AG10803 (cell line): ENCODE data around the gene NPSR1.
A peak's percentile ranks its signal among the peaks of the same experiment; 100 is the strongest.

Source experiments
- DNase-seq: peaks from one replicate; pipeline ENCODE4 v3.0.0; 2010; ENCODE audit warnings: low read depth
- H3K4me3 ChIP-seq: 2 replicates; pipeline ENCODE4 v1.5.1; 2011; ENCODE audit warnings: mild to moderate bottlenecking, low read length, control low read depth
- CTCF ChIP-seq: conservative IDR thresholded peaks from 2 replicates; pipeline ENCODE4 v1.5.1; 2011; ENCODE audit warnings: mild to moderate bottlenecking, low read length, control low read depth, inconsistent platforms

The NPSR1 gene

GRCh38 chr7:34653787-34654186, 4.2 kb upstream of the NPSR1 start:
- TF ChIP-seq CTCF = no peak
- no peak for DNase-seq
- H3K4me3 ChIP-seq = no peak overlapping the region

DNA sequence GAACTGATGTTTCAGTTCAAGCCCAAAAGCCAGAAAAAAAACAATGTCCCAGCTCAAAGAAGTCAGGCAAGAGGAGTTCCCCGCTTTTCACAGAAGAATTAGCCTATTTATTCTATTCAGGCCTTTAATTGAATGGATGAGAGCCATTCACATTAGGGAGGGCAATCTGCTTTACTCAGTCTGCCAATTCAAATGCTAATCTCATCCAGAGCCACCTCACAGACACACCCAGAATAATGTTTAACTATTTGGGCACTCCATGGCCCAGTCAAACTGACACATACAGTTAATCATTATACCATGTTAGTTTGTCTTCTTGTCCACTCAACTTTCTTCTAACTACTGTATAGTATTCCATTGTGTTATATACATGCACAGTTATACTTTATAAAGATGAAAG, 2.6 kb upstream of the NPSR1 start:
- TF ChIP-seq CTCF = no peak
- H3K4me3 ChIP-seq = no peak overlapping the region
- no peak for DNase-seq

- no peak for TF ChIP-seq CTCF
- no peak for DNase-seq
- no peak overlapping the region for H3K4me3 ChIP-seq
Measured at GRCh38 chr7:34656041-34656440, 2.0 kb upstream of the NPSR1 start.

DNA sequence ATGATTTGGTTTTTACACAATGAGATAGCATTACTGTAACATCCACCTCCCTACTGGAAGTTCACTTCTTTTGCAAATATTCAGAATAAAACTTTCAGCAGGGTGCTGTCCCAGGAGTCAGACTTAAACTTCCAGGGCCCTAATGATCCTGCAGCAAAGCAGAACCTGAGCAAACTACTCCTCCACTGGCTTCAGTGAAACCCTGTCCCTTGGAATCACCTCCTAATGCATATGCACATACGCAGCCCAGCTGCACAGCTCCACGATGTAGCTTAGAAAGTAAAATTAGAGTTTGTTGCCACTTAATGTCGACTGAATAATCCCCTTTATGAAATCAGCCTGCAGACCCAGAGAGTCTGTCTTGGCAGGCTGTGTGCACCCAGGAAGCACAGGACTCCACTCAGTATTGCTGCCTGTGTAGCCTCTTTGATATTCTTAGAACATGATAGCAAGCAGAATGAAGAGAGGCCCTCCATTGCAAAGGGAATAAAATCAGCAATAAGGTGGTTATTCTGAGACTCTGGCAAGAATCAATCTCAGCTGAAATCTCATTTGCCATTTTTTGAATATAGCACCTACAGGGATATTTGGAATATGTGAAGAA, 1.6 kb downstream of the NPSR1 start:
- TF ChIP-seq CTCF = no peak
- no peak overlapping the region for H3K4me3 ChIP-seq
- no peak for DNase-seq

DNA sequence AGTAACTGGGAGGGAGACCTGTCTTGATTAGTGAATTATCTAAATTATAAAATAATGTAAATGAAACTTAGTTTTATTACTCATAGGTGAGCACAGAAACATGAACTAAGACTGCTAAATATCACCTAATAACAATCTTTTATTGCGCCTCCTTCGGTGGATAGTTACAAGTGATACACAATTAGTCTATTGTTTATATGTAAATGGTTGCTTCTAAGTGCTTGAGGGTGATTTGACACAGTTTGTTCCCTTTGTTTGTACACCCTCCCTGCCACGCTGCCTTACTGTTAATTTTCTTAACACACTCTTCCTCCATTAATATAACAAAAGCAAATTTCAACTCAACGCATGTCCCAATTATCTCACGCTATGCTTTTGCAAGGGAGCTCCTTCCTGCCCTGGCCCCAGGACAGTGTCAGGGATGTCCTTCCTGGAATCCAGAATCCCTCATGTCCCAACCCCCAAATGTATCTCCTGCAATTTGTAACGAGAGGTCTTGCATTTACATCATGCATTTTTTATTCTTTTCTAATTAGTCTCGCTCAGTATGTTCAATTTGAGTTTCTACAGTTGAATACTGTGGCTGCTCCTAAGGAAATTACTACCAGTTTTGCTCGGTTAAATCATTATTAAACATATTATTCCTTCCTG, 4.2 kb downstream of the NPSR1 start:
- no peak for DNase-seq
- no peak for TF ChIP-seq CTCF
- no peak overlapping the region for H3K4me3 ChIP-seq

GRCh38 chr7:34664755-34665154, 6.7 kb downstream of the NPSR1 start:
- no peak for TF ChIP-seq CTCF
- no peak for DNase-seq
- no peak overlapping the region for H3K4me3 ChIP-seq

GRCh38 chr7:34672430-34672829, 14.4 kb downstream of the NPSR1 start:
- TF ChIP-seq CTCF = no peak
- H3K4me3 ChIP-seq = no peak overlapping the region
- DNase-seq = peak; percentile 46
